ENCODE data around the gene MSH5. TPM values are rescaled to one million over a fixed set of nuclear protein-coding genes. Genes with fewer than 3 reads are reported as not detected.
A peak's percentile ranks its signal among the peaks of the same experiment; 100 is the strongest.

MSH5 gene
- total and polyA plus RNA-seq, 2 donors: 2.9 to 14.8 TPM

- no peak overlapping the region for H3K27ac ChIP-seq (ENCODE audit: low read depth)
- H3K4me1 ChIP-seq (ENCODE audit: insufficient read depth): no peaks in the 10 kb centered on the region
- DNase-seq (ENCODE audit: extremely low spot score): no peak
- no peak overlapping the region for H3K4me3 ChIP-seq (ENCODE audit: low read depth, low read length)
- no peaks in the 10 kb centered on the region for H3K36me3 ChIP-seq (ENCODE audit: insufficient read depth)
- WGBS: 85% methylated on average over 6 of the region's 6 CpGs
Measured at GRCh38 chr6:31719001-31719400, 20.8 kb upstream of the MSH5 start.

DNA sequence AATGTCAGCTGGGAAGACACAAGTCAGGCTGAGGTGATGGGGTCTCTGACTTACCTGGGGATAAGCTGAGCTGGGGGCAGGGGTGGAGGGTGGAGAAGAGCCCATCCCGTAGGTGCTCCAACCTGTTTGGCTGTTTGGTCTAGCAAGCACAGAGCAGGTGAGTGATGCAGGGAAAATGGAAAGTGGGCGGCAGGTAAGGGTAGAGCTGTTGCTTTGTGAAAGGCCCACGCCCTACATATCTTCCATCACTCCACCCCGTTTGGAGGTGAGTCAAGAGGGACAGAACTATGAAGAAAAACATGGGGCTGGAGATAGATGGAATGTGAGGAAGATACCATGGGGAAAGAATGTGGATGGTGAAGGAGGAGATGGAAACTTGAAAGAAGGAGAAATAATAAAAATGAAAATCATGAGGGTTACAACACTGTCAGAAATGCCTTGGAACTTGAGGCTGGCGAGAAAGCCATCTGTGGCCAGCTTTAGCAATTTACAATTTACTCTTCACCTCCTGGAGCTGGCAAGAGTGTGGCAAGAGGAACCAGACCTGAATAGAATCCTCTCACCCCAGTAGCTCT lies 19.5 kb upstream of the MSH5 start:
- no peak overlapping the region for H3K4me3 ChIP-seq (ENCODE audit: low read depth, low read length)
- no peaks in the 10 kb centered on the region for H3K36me3 ChIP-seq (ENCODE audit: insufficient read depth)
- 78% methylated on average over 5 of the region's 5 CpGs for WGBS
- no peak for DNase-seq (ENCODE audit: extremely low spot score)
- no peak overlapping the region for H3K27ac ChIP-seq (ENCODE audit: low read depth)
- no peaks in the 10 kb centered on the region for H3K4me1 ChIP-seq (ENCODE audit: insufficient read depth)

- 82% methylated on average over 4 of the region's 4 CpGs for WGBS
- Histone ChIP-seq H3K36me3 (ENCODE audit: insufficient read depth) (no peaks in the 10 kb centered on the region), H3K4me1 (ENCODE audit: insufficient read depth) (no peaks in the 10 kb centered on the region), H3K4me3 (ENCODE audit: low read depth, low read length) (no peak within 1 kb of the TSS), H3K27ac (ENCODE audit: low read depth) (no peak within 1 kb of the TSS)
- DNase-seq (ENCODE audit: extremely low spot score): no peak
Measured at GRCh38 chr6:31721351-31722020, 18.3 kb upstream of the MSH5 start, which contains the start of gene LY6G6C. Gene LY6G6C (minus strand): TSS chr6:31721746. CDS start chr6:31721679, 67 bp downstream.

DNA sequence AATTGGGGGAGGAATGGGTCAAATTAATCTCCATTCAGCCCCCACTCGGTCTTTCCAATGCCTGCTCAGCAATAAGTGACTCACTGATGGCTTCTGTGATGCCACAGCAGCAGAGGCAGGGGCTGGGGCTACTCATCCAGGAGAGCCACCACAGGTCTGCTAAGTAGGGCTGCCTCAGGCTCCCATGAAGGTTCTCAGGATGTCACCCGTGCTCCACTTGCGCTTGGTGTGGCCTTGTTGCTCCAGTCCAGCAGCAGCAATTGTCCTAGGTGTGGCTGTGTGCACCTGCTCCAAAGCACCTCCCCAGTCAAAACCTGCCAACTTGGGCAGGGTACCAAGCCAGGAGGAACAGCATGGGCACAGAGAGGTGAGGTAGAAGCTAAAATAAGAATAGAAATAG lies 17.6 kb upstream of the MSH5 start:
- 86% methylated on average over 3 of the region's 3 CpGs for WGBS
- no peak for DNase-seq (ENCODE audit: extremely low spot score)
- Histone ChIP-seq H3K4me3 (ENCODE audit: low read depth, low read length) (no peak overlapping the region), H3K36me3 (ENCODE audit: insufficient read depth) (no peaks in the 10 kb centered on the region), H3K4me1 (ENCODE audit: insufficient read depth) (no peaks in the 10 kb centered on the region), H3K27ac (ENCODE audit: low read depth) (no peak overlapping the region)

GRCh38 chr6:31723245-31723979 lies 16.4 kb upstream of the MSH5 start, which contains the start of gene MPIG6B:
Gene MPIG6B (plus strand): TSS chr6:31723373. CDS start chr6:31723384, 11 bp downstream.
- Histone ChIP-seq H3K36me3 (ENCODE audit: insufficient read depth) (no peaks in the 10 kb centered on the region), H3K4me1 (ENCODE audit: insufficient read depth) (no peaks in the 10 kb centered on the region), H3K4me3 (ENCODE audit: low read depth, low read length) (no peak within 1 kb of the TSS), H3K27ac (ENCODE audit: low read depth) (no peak within 1 kb of the TSS)
- WGBS: 72% methylated on average over 46 of the region's 46 CpGs
- no peak for DNase-seq (ENCODE audit: extremely low spot score)

DNA sequence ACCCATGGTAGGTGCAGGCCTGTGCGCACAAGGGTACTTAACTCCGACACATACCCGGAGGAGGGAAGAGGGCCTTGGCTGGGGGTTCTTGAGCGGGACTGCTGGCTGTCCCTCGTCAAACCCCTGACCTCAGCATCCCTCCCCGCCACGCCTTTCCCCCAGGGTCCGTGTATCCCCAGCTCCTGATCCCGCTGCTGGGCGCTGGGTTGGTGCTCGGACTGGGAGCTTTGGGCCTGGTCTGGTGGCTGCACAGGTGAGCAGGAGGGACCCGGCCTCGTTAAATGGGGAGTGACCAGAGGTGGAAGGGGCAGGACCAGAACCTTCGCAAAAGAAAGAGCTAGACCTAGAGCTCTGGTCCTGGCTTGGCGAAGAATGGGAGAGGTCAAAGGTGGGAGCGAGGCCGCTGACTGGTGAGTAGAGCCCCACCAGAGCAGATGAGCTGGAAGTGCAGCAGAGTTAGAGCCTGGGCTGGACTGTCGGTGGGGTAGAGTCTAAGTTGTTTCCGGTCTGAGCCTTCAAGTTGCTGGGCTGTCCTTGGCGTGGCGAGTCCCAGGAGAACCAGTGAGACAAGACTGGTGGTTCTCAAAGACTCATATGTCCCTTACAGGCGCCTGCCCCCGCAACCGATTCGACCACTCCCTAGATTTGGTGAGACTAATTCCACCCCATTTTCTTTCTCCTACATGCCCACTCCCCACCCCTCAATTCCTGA lies 15.7 kb upstream of the MSH5 start:
- Histone ChIP-seq H3K4me3 (ENCODE audit: low read depth, low read length) (no peak overlapping the region), H3K36me3 (ENCODE audit: insufficient read depth) (no peaks in the 10 kb centered on the region), H3K27ac (ENCODE audit: low read depth) (no peak overlapping the region), H3K4me1 (ENCODE audit: insufficient read depth) (no peaks in the 10 kb centered on the region)
- DNase-seq (ENCODE audit: extremely low spot score): no peak
- WGBS: 84% methylated on average over 25 of the region's 25 CpGs

GRCh38 chr6:31725502-31726350 lies 14.1 kb upstream of the MSH5 start:
- H3K4me1 ChIP-seq (ENCODE audit: insufficient read depth): no peaks in the 10 kb centered on the region
- no peak overlapping the region for H3K4me3 ChIP-seq (ENCODE audit: low read depth, low read length)
- no peak overlapping the region for H3K27ac ChIP-seq (ENCODE audit: low read depth)
- DNase-seq (ENCODE audit: extremely low spot score): no peak
- WGBS: 87% methylated on average over 12 of the region's 12 CpGs
- H3K36me3 ChIP-seq (ENCODE audit: insufficient read depth): no peaks in the 10 kb centered on the region

DNA sequence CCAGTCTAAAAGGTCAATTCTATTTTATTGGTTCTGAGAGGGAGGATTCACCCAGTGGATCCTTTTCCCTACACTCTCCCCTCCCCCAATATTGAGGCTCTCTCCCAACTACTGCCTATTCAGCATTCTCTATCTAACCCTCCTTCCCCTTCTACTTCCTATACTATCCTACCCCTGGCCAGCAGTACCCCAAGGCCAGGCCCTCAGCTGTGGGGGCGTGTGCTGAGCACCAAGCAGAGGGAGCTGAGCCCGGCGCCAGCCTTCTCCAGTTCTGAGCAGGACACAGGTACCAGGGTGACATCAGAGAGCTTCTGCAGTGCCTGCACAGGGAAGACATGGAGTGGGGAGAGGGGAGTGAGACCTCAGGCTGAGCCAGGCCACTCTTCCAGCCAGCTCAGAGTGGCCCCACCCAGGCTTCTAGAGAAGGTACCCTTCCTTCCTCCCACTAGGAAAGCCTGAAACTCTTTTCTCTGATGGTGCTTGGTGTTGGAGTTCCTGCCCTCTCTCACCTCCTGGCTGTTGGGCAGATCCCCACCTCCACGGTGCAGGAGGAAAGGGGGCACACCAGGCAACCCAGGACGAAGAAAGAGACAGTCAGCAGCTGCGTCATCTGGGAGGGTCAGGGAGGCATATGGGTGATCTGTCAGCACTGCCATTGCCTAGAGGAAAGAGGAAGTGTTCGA lies 12.6 kb upstream of the MSH5 start:
- Histone ChIP-seq H3K4me3 (ENCODE audit: low read depth, low read length) (no peak overlapping the region), H3K27ac (ENCODE audit: low read depth) (no peak overlapping the region), H3K36me3 (ENCODE audit: insufficient read depth) (peaks cover 2% of the 10 kb centered on the region), H3K4me1 (ENCODE audit: insufficient read depth) (no peaks in the 10 kb centered on the region)
- WGBS: 75% methylated on average over 7 of the region's 7 CpGs
- DNase-seq (ENCODE audit: extremely low spot score): no peak

DNA sequence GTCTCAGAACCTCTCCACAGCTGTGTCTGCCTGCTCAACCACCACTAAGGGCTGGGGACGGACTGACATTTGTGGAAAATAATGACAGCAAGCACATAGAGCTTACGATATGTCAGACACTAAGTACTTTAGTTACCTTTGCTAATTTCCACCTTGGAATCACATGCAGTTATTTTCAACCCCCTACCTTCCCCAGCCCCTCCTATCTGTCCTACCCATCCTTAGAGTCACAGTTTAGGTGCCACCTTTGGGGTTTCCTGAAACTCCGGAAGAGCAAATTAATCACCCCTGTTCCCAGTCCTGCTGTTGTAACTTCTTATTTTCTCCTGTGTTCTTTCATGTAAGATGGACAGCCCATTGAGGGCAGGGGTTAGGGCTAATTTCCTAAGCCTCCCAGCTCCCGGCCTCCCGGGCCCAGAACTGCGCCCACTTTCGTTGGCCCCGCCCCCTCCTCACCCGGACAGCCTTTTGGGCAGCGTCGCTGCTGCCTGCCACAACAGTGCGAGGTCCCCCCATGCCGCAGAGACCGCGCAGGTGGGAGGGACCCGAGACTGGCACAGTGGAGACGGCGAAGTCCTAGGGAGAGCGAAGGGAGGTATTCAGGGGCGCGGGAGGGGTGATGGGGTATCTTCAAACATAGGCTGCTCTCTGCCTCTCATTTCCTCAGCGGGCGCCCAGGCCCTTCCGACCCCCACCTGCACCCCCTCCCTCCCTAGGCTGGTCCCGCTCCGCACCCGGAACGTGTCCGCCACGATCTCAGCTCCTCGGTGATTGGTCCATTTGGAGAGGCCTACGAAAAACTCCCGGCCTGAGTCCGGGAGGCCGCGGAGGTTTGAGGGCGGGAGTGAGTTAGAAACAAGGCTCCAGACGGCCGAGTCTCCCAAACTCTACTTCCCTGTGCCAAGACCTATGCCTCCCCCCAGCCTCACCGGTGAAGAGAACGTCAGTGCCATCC lies 11.8 kb upstream of the MSH5 start:
- Histone ChIP-seq H3K36me3 (ENCODE audit: insufficient read depth) (peaks cover 2% of the 10 kb centered on the region), H3K4me1 (ENCODE audit: insufficient read depth) (no peaks in the 10 kb centered on the region), H3K4me3 (ENCODE audit: low read depth, low read length) (peak overlapping the region; percentile 52), H3K27ac (ENCODE audit: low read depth) (no peak overlapping the region)
- no peak for DNase-seq (ENCODE audit: extremely low spot score)
- 66% methylated on average over 41 of the region's 41 CpGs for WGBS

- peak within 1 kb of the TSS; percentile 87 for H3K27ac ChIP-seq (ENCODE audit: low read depth)
- H3K36me3 ChIP-seq (ENCODE audit: insufficient read depth): peaks cover 2% of the 10 kb centered on the region
- DNase-seq (ENCODE audit: extremely low spot score): no peak
- 14% methylated on average over 36 of the region's 36 CpGs for WGBS
- peak within 1 kb of the TSS; percentile 52 for H3K4me3 ChIP-seq (ENCODE audit: low read depth, low read length)
- no peaks in the 10 kb centered on the region for H3K4me1 ChIP-seq (ENCODE audit: insufficient read depth)
Measured at GRCh38 chr6:31728767-31729514, 10.9 kb upstream of the MSH5 start, which contains the start of gene DDAH2. Gene DDAH2 (minus strand): TSS chr6:31729299. CDS start chr6:31729161, 138 bp downstream.

GRCh38 chr6:31729515-31729978 lies 10.3 kb upstream of the MSH5 start:
- H3K4me1 ChIP-seq (ENCODE audit: insufficient read depth): no peaks in the 10 kb centered on the region
- peak; percentile 88 for DNase-seq (ENCODE audit: extremely low spot score)
- peak overlapping the region; percentile 52 for H3K4me3 ChIP-seq (ENCODE audit: low read depth, low read length)
- WGBS: under 1% methylated on average over 29 of the region's 29 CpGs
- peaks cover 2% of the 10 kb centered on the region for H3K36me3 ChIP-seq (ENCODE audit: insufficient read depth)
- peak overlapping the region; percentile 87 for H3K27ac ChIP-seq (ENCODE audit: low read depth)

All from urinary bladder (tissue), 4 donors.